K562 (cell line): Measurements from ENCODE around the gene CXCR5. TPM values are rescaled to one million over a fixed set of nuclear protein-coding genes. Genes with fewer than 3 reads are reported as not detected.

Experiments
- ATF1 ChIP-seq, 2 experiments: fragments of 450-650 bp in 1 of 2; IDR thresholded peaks; 2 replicates each; pipeline ENCODE4 v1.6.1; 2016; ENCODE audit warnings: missing compliant biosample characterization in 1 of 2, missing genetic modification characterization in 1 of 2
- CBX1 ChIP-seq: sonication (generic); IDR thresholded peaks from 2 replicates; pipeline ENCODE4 v1.6.1; 2016; ENCODE audit warnings: antibody characterized with exemption, low read depth, mild to moderate bottlenecking
- CREB5 ChIP-seq: fragments of 250-450 bp; sonication (Bioruptor Pico); IDR thresholded peaks from 2 replicates; pipeline ENCODE4 v1.5.0; 2020; ENCODE audit warnings: mild to moderate bottlenecking
- E4F1 ChIP-seq: fragments of 250-450 bp; sonication (Bioruptor Pico); IDR thresholded peaks from 2 replicates; pipeline ENCODE4 v1.5.0; 2021; ENCODE audit warnings: mild to moderate bottlenecking, borderline replicate concordance
- ESRRA ChIP-seq: fragments of 450-650 bp; IDR thresholded peaks from 2 replicates; pipeline ENCODE4 v1.6.1; 2014; ENCODE audit warnings: low read depth, mild to moderate bottlenecking, moderate library complexity, borderline replicate concordance
- FOSL1 ChIP-seq: fragments of 200-800 bp; sonication (Bioruptor generic); conservative IDR thresholded peaks from 2 replicates; pipeline ENCODE4 v1.6.1; 2016; ENCODE audit warnings: missing genetic modification characterization, missing compliant biosample characterization
- FOXP1 ChIP-seq: sonication (generic); formaldehyde crosslinking; IDR thresholded peaks from 2 replicates; pipeline ENCODE4 v1.8.0; 2022; ENCODE audit warnings: mild to moderate bottlenecking, missing genetic modification reagents
- HCFC1 ChIP-seq: IDR thresholded peaks from 2 replicates; pipeline ENCODE4 v1.6.1; 2012; ENCODE audit warnings: low read depth, low read length, improper control_type of control experiment
- IRF9 ChIP-seq: fragments of 450-650 bp; IDR thresholded peaks from 2 replicates; pipeline ENCODE4 v1.6.1; 2016; ENCODE audit warnings: missing biosample characterization, missing genetic modification characterization
- NR2C1 ChIP-seq, 2 experiments: fragments of 450-650 bp; IDR thresholded peaks; 2 replicates each; pipeline ENCODE4 v1.6.1; 2017; ENCODE audit warnings: mild to moderate bottlenecking in 2 of 2, antibody characterized with exemption in 1 of 2, inconsistent platforms in 1 of 2, missing compliant biosample characterization in 1 of 2, missing genetic modification characterization in 1 of 2
- RAD21 ChIP-seq, 2 experiments: fragments of 250-450 bp in 1 of 2; fragments of 450-650 bp in 1 of 2; sonication (Bioruptor Pico) in 1 of 2; formaldehyde crosslinking in 1 of 2; IDR thresholded peaks in 1 of 2; conservative IDR thresholded peaks in 1 of 2; 2 replicates each; pipeline versions ENCODE4 v1.4.0 to v1.8.0; 2020 to 2022; ENCODE audit warnings: mild to moderate bottlenecking in 2 of 2, moderate library complexity in 1 of 2
- SMC3 ChIP-seq: conservative IDR thresholded peaks from 2 replicates; pipeline ENCODE4 v1.6.1; 2011; ENCODE audit warnings: low read depth, low read length, improper control_type of control experiment; ENCODE audit not compliant: insufficient read depth
- SOX6 ChIP-seq: fragments of 450-650 bp; IDR thresholded peaks from 2 replicates; pipeline ENCODE4 v1.6.1; 2014; ENCODE audit warnings: mild to moderate bottlenecking
- SRSF1 ChIP-seq: fragments of 200-400 bp; formaldehyde crosslinking; IDR thresholded peaks from 2 replicates; pipeline ENCODE4 v1.6.1; 2017; ENCODE audit warnings: mild to moderate bottlenecking, low read depth, low read length, moderate library complexity
- ZBTB9 ChIP-seq: fragments of 450-650 bp; formaldehyde crosslinking; IDR thresholded peaks from 2 replicates; pipeline ENCODE4 v1.4.0; 2020; ENCODE audit warnings: mild to moderate bottlenecking, moderate library complexity
- ZKSCAN3 ChIP-seq: fragments of 250-450 bp; sonication (Bioruptor Pico); IDR thresholded peaks from 2 replicates; pipeline ENCODE4 v1.4.0; 2020
- ZNF12 ChIP-seq: sonication (generic); formaldehyde crosslinking; IDR thresholded peaks from 2 replicates; pipeline ENCODE4 v1.4.0; 2020; ENCODE audit warnings: mild to moderate bottlenecking, missing genetic modification reagents
- ZNF143 ChIP-seq: sonication (generic); formaldehyde crosslinking; IDR thresholded peaks from 2 replicates; pipeline ENCODE4 v1.9.0; 2022; ENCODE audit warnings: mild to moderate bottlenecking, missing genetic modification reagents
- ZNF253 ChIP-seq: fragments of 250-450 bp; sonication (Bioruptor Pico); conservative IDR thresholded peaks from 2 replicates; pipeline ENCODE4 v1.6.1; 2021; ENCODE audit warnings: mild to moderate bottlenecking
- ZNF3 ChIP-seq: fragments of 250-450 bp; sonication (Bioruptor Pico); IDR thresholded peaks from 2 replicates; pipeline ENCODE4 v1.5.0; 2021; ENCODE audit warnings: mild to moderate bottlenecking, moderate library complexity
- polyA plus RNA-seq, 8 experiments: library from polyadenylated mRNA; depleted of rRNA in 4 of 8; stranded (reverse) in 5 of 8; unstranded in 3 of 8; fragments of >200 nt; fragmentation: Nextera tagmentation in 2 of 8; fragmentation: Illumina TruSeq in 1 of 8; extraction: Ambion mirVana in 2 of 8; extraction: Trizol in 1 of 8; gene quantifications; 2 replicates each; pipeline versions ENCODE4 v1.2.1 to v1.2.3, GENCODE V29; 2011 to 2014; ENCODE audit warnings: inconsistent platforms in 1 of 8, missing spikeins in 1 of 8
- total RNA-seq, 7 experiments: library from RNA; depleted of rRNA in 6 of 7; stranded (reverse); fragments of >200 nt in 6 of 7; fragmentation: Illumina TruSeq in 2 of 7; extraction: Trizol in 2 of 7; gene quantifications; 2 replicates each; pipeline versions ENCODE4 v1.2.1 to v1.2.3, GENCODE V29; 2011 to 2021; ENCODE audit warnings: low replicate concordance in 1 of 7

Gene CXCR5
- total and polyA plus RNA-seq, 9 of the 15 experiments (the other 6 are each of a cell fraction or from before 2014, with no cell fraction given) = 0.03 to 0.06 TPM; not detected in 7

GRCh38 chr11:118907051-118908042 lies 23.7 kb downstream of the CXCR5 start (continued):
- TF ChIP-seq SMC3 (peak; percentile 96), ZBTB9 (CRISPR knock-in tag) (no peak), E4F1 (CRISPR knock-in tag) (no peak), IRF9 (tag) (no peak), FOXP1 (no peak), SRSF1 (no peak), CBX1 (no peak), HCFC1 (0 out of 2 replicates have a peak, but pooled peaks have one; percentile 13), FOSL1 (no peak), CREB5 (CRISPR knock-in tag) (no peak), ZKSCAN3 (CRISPR knock-in tag) (no peak), NR2C1 (IDR thresholded peaks at IDR 0.05) (no peak), NR2C1 (tag; IDR thresholded peaks at IDR 0.05) (no peak), ZNF3 (CRISPR knock-in tag) (no peak), ESRRA (no peak), ZNF253 (CRISPR knock-in tag) (no peak), ZNF12 (CRISPR knock-in tag) (no peak), RAD21 (CRISPR knock-in tag; conservative IDR thresholded peaks at IDR 0.05 in 1 of 2, IDR thresholded peaks at IDR 0.05 in 1 of 2) (peak; percentile 96 to 98), ATF1 (CRISPR knock-in tag; IDR thresholded peaks at IDR 0.05) (no peak), ATF1 (tag; IDR thresholded peaks at IDR 0.05) (peak; percentile 90), ZNF143 (CRISPR knock-in tag) (no peak), SOX6 (0 out of 2 replicates have a peak, but pooled peaks have one; percentile 19)
